GM18867 (cell line): ENCODE results near the gene SLC26A6.

Experiments used
- ATAC-seq: cut with Tn5 transposase; IDR thresholded peaks from one replicate; pipeline ENCODE4 v1.9.1; 2021; ENCODE audit warnings: mild to moderate bottlenecking, moderate library complexity; ENCODE audit not compliant: unreplicated experiment

Gene SLC26A6

GRCh38 chr3:48635222-48636021 is at the start of gene SLC26A6:
TSS of gene SLC26A6 (minus strand) at chr3:48635461. CDS start at chr3:48635393, 68 bp downstream.
- peak; percentile 88 for ATAC-seq

- ATAC-seq: no peak
These were observed 49.4 kb upstream of the SLC26A6 start for GRCh38 chr3:48684480-48685143.

- ATAC-seq: no peak
These were observed 48.7 kb upstream of the SLC26A6 start for GRCh38 chr3:48684054-48684349.

- ATAC-seq: no peak
These were observed 47.5 kb upstream of the SLC26A6 start for GRCh38 chr3:48682786-48683185.

- ATAC-seq: no peak
These were observed 46.8 kb upstream of the SLC26A6 start for GRCh38 chr3:48681974-48682610.

- no peak for ATAC-seq
These were observed 46.2 kb upstream of the SLC26A6 start for GRCh38 chr3:48681541-48681880.

GRCh38 chr3:48680811-48681540 is 45.7 kb upstream of the SLC26A6 start:
- no peak for ATAC-seq

GRCh38 chr3:48679411-48680391 is 44.4 kb upstream of the SLC26A6 start:
- peak; percentile 40 for ATAC-seq

GRCh38 chr3:48678566-48679380 is 43.5 kb upstream of the SLC26A6 start:
- ATAC-seq: no peak

- no peak for ATAC-seq
These were observed 42.8 kb upstream of the SLC26A6 start for GRCh38 chr3:48678056-48678455.

GRCh38 chr3:48674505-48674904 is 39.2 kb upstream of the SLC26A6 start:
- ATAC-seq: no peak

- no peak for ATAC-seq
These were observed 37.3 kb upstream of the SLC26A6 start for GRCh38 chr3:48672522-48672921.

- ATAC-seq: no peak
These were observed 29.7 kb upstream of the SLC26A6 start for GRCh38 chr3:48664929-48665328.

GRCh38 chr3:48664313-48664644 is 29.0 kb upstream of the SLC26A6 start:
- no peak for ATAC-seq

- peak; percentile 83 for ATAC-seq
These were observed 28.4 kb upstream of the SLC26A6 start for GRCh38 chr3:48663489-48664312.

GRCh38 chr3:48662753-48663488 is 27.7 kb upstream of the SLC26A6 start, which contains the start of gene CELSR3:
TSS of gene CELSR3 (minus strand) at chr3:48662886. CDS start at chr3:48662634, 252 bp downstream.
- no peak for ATAC-seq

- no peak for ATAC-seq
These were observed 27.0 kb upstream of the SLC26A6 start for GRCh38 chr3:48662145-48662752.
